GM18909 (cell line): Measurements from ENCODE around the gene CPVL.

Experiments used
- ATAC-seq: cut with Tn5 transposase; IDR thresholded peaks from one replicate; pipeline ENCODE4 v1.9.1; 2021; ENCODE audit warnings: mild to moderate bottlenecking; ENCODE audit not compliant: unreplicated experiment, poor library complexity

CPVL gene

GRCh38 chr7:29146057-29146706 is at the start of gene CPVL:
Gene CPVL, minus strand, starts transcription at chr7:29146537. Its CDS starts 25,476 bp downstream, at chr7:29121061.
- ATAC-seq = no peak

- peak; percentile 53 for ATAC-seq
These were observed 48.5 kb upstream of the CPVL start, which contains the start of gene CHN2 for GRCh38 chr7:29194594-29195427. Gene CHN2, plus strand, starts transcription at chr7:29194775.

GRCh38 chr7:29194206-29194593 is 47.9 kb upstream of the CPVL start:
- ATAC-seq = no peak

- no peak for ATAC-seq
These were observed 47.2 kb upstream of the CPVL start for GRCh38 chr7:29193316-29194205.

- ATAC-seq = no peak
These were observed 46.5 kb upstream of the CPVL start for GRCh38 chr7:29192811-29193210.

GRCh38 chr7:29192323-29192722 is 46.0 kb upstream of the CPVL start:
- no peak for ATAC-seq

- ATAC-seq = no peak
These were observed 44.2 kb upstream of the CPVL start for GRCh38 chr7:29190349-29191045.

- no peak for ATAC-seq
These were observed 43.4 kb upstream of the CPVL start for GRCh38 chr7:29189743-29190201.

- ATAC-seq = no peak
These were observed 39.3 kb upstream of the CPVL start for GRCh38 chr7:29185613-29186012.

- ATAC-seq = no peak
These were observed 38.3 kb upstream of the CPVL start for GRCh38 chr7:29184599-29184998.

- ATAC-seq = no peak
These were observed 32.8 kb upstream of the CPVL start for GRCh38 chr7:29179115-29179514.

- no peak for ATAC-seq
These were observed 31.7 kb upstream of the CPVL start for GRCh38 chr7:29177963-29178600.

- ATAC-seq = no peak
These were observed 27.1 kb upstream of the CPVL start for GRCh38 chr7:29173458-29173857.

GRCh38 chr7:29170781-29171180 is 24.4 kb upstream of the CPVL start:
- no peak for ATAC-seq

GRCh38 chr7:29167721-29168120 is 21.4 kb upstream of the CPVL start:
- ATAC-seq = no peak

- ATAC-seq = no peak
These were observed 17.5 kb upstream of the CPVL start for GRCh38 chr7:29163854-29164253.

GRCh38 chr7:29162577-29162976 is 16.2 kb upstream of the CPVL start:
- ATAC-seq = no peak

- no peak for ATAC-seq
These were observed 14.9 kb upstream of the CPVL start for GRCh38 chr7:29161231-29161630.

- no peak for ATAC-seq
These were observed 13.7 kb upstream of the CPVL start for GRCh38 chr7:29160080-29160479.
